DOHH2 (cell line): Measurements from ENCODE around the gene CWC22.
A peak's percentile ranks its signal among the peaks of the same experiment; 100 is the strongest.

Source experiments
- H3F3A ChIP-seq: fragments of 200-600 bp; sonication (generic), shearing (Covaris generic); 2 replicates; pipeline ENCODE4 v1.6.0; 2016; ENCODE audit warnings: antibody characterized with exemption, mild to moderate bottlenecking; ENCODE audit not compliant: control insufficient read depth, insufficient read depth
- H3K27ac ChIP-seq: fragments of 200-600 bp; sonication (generic); 2 replicates; pipeline ENCODE4 v1.5.1; 2014; ENCODE audit warnings: low read depth, mild to moderate bottlenecking, low read length, moderate library complexity
- H3K27me3 ChIP-seq: fragments of 200-600 bp; sonication (generic); 2 replicates; pipeline ENCODE4 v1.6.1; 2014; ENCODE audit warnings: mild to moderate bottlenecking, low read length, mixed read lengths; ENCODE audit not compliant: control insufficient read depth
- H3K36me3 ChIP-seq: fragments of 200-600 bp; sonication (generic); 2 replicates; pipeline ENCODE4 v1.6.1; 2014; ENCODE audit warnings: mild to moderate bottlenecking, low read length, moderate library complexity, mixed read lengths; ENCODE audit not compliant: control insufficient read depth
- H3K4me1 ChIP-seq: fragments of 200-600 bp; sonication (generic); 2 replicates; pipeline ENCODE4 v1.6.1; 2014; ENCODE audit warnings: mild to moderate bottlenecking, low read length, mixed read lengths; ENCODE audit not compliant: control insufficient read depth
- H3K4me2 ChIP-seq: fragments of 200-600 bp; sonication (generic); 2 replicates; pipeline ENCODE4 v1.6.0; 2014; ENCODE audit warnings: mild to moderate bottlenecking, low read length, moderate library complexity
- H3K4me3 ChIP-seq: fragments of 200-600 bp; sonication (generic); 2 replicates; pipeline ENCODE4 v1.5.1; 2014; ENCODE audit warnings: mild to moderate bottlenecking, low read length, mixed read lengths
- H3K79me2 ChIP-seq: fragments of 200-600 bp; sonication (generic); 2 replicates; pipeline ENCODE4 v1.6.1; 2014; ENCODE audit warnings: mild to moderate bottlenecking, low read length, mixed read lengths; ENCODE audit not compliant: control insufficient read depth
- H3K9me2 ChIP-seq: fragments of 200-600 bp; sonication (generic); replicated peaks from 2 replicates; pipeline ENCODE4 v1.6.1; 2014; ENCODE audit warnings: mild to moderate bottlenecking, low read length, mixed read lengths; ENCODE audit not compliant: control insufficient read depth
- H3K9me3 ChIP-seq: fragments of 200-600 bp; sonication (generic); 2 replicates; pipeline ENCODE4 v1.6.1; 2014; ENCODE audit warnings: antibody characterized with exemption, low read length, mixed read lengths; ENCODE audit not compliant: control insufficient read depth, insufficient read depth
- H4K20me1 ChIP-seq: fragments of 200-600 bp; sonication (generic); 2 replicates; pipeline ENCODE4 v1.6.0; 2014; ENCODE audit warnings: low read depth, mild to moderate bottlenecking, antibody characterized with exemption, low read length, moderate library complexity; ENCODE audit not compliant: control insufficient read depth, insufficient read depth
- EZH2phosphoT487 ChIP-seq: fragments of 200-600 bp; sonication (generic); IDR thresholded peaks from 2 replicates; pipeline ENCODE4 v1.6.1; 2017; ENCODE audit warnings: borderline replicate concordance, mild to moderate bottlenecking, antibody characterized with exemption, low read length, moderate library complexity, mixed read lengths
- TF ChIP-seq, protein P1 (sequence below): fragments of 200-600 bp; sonication (generic); IDR thresholded peaks from one replicate; pipeline ENCODE4 v1.5.1; 2014; ENCODE audit warnings: antibody characterized with exemption, mild to moderate bottlenecking, low read depth, low read length; ENCODE audit not compliant: poor library complexity, severe bottlenecking

Gene CWC22

DNA sequence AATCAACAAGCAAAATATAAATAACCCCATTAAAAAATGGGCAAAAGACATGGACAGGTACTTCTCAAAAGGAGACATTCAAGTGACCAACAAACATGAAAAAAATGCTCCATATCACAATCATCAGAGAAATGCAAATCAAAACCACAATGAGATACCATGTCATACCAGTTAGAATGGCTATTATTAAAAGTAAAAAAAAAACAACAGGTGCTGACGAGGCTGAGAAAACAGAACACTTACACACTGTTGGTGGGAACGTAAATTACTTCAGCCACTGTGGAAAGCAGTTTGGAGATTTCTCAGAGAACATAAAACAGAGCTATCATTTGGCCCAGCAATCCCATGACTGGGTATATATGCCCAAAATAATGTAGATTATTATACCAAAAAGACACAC is 69.1 kb downstream of the CWC22 start:
- Histone ChIP-seq H3K27me3 (no peaks in the 10 kb centered on the region), H3K9me2 (no peaks in the 10 kb centered on the region), H3K9me3 (no peaks in the 10 kb centered on the region), H3K4me3 (no peak overlapping the region), H3K79me2 (no peaks in the 10 kb centered on the region), H3K27ac (no peak overlapping the region), H3K4me2 (no peak overlapping the region), H3F3A (no peaks in the 10 kb centered on the region), H3K4me1 (peaks cover 7% of the 10 kb centered on the region), H4K20me1 (no peaks in the 10 kb centered on the region), H3K36me3 (peaks cover 2% of the 10 kb centered on the region; the same call in 1 of the 2 replicates)
- TF ChIP-seq EZH2phosphoT487: no peak
- TF ChIP-seq, protein P1, sequence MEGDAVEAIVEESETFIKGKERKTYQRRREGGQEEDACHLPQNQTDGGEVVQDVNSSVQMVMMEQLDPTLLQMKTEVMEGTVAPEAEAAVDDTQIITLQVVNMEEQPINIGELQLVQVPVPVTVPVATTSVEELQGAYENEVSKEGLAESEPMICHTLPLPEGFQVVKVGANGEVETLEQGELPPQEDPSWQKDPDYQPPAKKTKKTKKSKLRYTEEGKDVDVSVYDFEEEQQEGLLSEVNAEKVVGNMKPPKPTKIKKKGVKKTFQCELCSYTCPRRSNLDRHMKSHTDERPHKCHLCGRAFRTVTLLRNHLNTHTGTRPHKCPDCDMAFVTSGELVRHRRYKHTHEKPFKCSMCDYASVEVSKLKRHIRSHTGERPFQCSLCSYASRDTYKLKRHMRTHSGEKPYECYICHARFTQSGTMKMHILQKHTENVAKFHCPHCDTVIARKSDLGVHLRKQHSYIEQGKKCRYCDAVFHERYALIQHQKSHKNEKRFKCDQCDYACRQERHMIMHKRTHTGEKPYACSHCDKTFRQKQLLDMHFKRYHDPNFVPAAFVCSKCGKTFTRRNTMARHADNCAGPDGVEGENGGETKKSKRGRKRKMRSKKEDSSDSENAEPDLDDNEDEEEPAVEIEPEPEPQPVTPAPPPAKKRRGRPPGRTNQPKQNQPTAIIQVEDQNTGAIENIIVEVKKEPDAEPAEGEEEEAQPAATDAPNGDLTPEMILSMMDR: no peak

DNA sequence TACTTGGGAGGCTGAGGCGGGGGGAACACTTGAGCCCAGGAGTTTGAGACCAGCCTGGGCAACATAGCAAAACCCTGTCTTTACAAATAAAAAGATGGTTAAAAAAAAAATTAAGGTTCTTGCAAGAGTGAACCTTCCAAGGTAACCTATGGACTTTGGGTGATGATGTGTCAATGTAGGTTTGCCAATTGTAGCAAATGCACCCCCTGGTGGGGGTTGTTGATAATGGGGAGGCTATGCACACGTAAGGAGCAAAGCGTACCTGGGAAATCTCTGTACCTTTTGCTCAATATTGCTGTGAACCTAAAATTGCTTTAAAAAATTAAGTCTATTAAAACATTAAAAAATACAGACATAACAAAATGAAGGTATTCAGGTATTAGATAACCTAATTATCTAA is 70.4 kb downstream of the CWC22 start:
- Histone ChIP-seq H4K20me1 (no peaks in the 10 kb centered on the region), H3F3A (no peaks in the 10 kb centered on the region), H3K9me2 (no peaks in the 10 kb centered on the region), H3K79me2 (no peaks in the 10 kb centered on the region), H3K4me1 (peaks cover 7% of the 10 kb centered on the region), H3K4me3 (no peak overlapping the region), H3K36me3 (no peaks in the 10 kb centered on the region), H3K9me3 (no peaks in the 10 kb centered on the region), H3K27me3 (no peaks in the 10 kb centered on the region), H3K27ac (no peak overlapping the region), H3K4me2 (no peak overlapping the region)
- TF ChIP-seq, protein P1: peak; percentile 51
- no peak for TF ChIP-seq EZH2phosphoT487

DNA sequence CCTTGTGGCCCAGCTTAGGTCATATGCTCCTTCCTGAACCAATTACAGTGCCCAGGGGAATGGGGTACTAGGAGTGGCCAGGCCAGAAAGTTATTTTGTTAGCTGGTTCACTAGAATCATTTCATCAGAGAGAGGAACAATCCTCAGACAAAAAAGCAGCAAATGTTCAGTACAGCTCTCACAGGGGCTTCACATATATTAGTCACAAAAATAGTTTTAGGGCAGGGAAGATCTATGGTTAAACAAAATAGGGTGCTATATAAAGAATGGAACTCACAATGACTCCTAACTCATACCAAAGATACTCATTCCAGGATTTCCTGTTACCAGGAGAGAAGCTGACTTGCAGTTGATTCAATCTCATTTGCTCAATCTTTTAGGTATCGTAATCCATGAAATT is 71.0 kb downstream of the CWC22 start:
- H4K20me1 ChIP-seq: no peaks in the 10 kb centered on the region
- H3K4me2 ChIP-seq: no peak overlapping the region
- H3K27me3 ChIP-seq: no peaks in the 10 kb centered on the region
- no peak overlapping the region for H3K4me3 ChIP-seq
- TF ChIP-seq EZH2phosphoT487: no peak
- TF ChIP-seq, protein P1: no peak
- H3K9me3 ChIP-seq: no peaks in the 10 kb centered on the region
- no peaks in the 10 kb centered on the region for H3K9me2 ChIP-seq
- no peaks in the 10 kb centered on the region for H3K79me2 ChIP-seq
- peaks cover 7% of the 10 kb centered on the region for H3K4me1 ChIP-seq
- no peak overlapping the region for H3K27ac ChIP-seq
- H3F3A ChIP-seq: no peaks in the 10 kb centered on the region
- no peaks in the 10 kb centered on the region for H3K36me3 ChIP-seq
